NCI-H446 (cell line): ENCODE data around the gene TKT.
"Not testable (repeated sequence)": the region's sequence is repeated elsewhere in the genome, so short reads cannot be mapped to it uniquely, and the experiment has no call there.

Experiments used
- DNase-seq, 2 experiments: peaks; one replicate each; lab custom pipeline; 2025; lab: John Stamatoyannopoulos, UW

The TKT gene, protein sequence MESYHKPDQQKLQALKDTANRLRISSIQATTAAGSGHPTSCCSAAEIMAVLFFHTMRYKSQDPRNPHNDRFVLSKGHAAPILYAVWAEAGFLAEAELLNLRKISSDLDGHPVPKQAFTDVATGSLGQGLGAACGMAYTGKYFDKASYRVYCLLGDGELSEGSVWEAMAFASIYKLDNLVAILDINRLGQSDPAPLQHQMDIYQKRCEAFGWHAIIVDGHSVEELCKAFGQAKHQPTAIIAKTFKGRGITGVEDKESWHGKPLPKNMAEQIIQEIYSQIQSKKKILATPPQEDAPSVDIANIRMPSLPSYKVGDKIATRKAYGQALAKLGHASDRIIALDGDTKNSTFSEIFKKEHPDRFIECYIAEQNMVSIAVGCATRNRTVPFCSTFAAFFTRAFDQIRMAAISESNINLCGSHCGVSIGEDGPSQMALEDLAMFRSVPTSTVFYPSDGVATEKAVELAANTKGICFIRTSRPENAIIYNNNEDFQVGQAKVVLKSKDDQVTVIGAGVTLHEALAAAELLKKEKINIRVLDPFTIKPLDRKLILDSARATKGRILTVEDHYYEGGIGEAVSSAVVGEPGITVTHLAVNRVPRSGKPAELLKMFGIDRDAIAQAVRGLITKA

DNA sequence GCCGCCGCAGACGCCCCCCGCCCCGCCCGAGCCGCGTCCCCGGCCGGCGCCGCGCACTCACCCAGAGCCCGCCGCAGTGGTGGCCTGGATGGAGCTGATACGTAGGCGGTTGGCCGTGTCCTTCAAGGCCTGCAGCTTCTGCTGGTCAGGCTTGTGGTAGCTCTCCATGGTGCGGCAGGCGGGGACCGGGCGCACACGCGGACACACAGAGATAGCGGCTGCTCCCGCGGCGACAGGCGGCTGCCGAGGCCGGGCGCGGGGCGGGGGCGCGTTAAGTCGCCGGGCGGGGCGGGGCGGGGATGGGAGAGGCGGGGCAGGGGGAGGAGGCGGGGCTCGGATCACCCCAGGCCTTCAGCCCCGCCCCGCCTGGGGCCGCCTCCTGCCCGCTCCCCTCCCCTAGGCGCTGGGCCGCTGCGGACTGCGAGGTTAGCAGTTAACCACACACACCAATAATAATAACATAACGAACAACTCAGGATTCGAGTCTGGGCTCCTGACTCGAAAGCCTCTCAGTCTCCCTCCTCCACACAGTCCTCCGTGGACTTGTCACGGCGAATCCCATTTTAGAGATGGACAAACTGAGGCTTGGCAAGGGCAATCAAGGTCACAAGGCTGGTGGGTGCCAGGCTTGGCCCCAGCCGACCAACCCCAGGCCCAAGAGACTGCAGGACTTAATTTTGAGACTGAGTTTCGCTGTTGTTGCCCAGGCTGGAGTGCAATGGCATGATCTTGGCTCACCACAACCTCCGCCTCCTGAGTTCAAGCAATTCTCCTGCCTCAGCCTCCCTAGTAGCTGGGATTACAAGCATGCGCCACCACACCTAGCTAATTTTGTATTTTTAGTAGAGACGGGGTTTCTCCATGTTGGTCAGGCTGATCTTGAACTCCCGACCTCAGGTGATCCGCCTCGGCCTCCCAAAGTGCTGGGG, at the start of gene TKT:
TSS of gene TKT (minus strand) at position 248 of the 929 bp plus-strand sequence. CDS start at position 168, 80 bp downstream.
- peak in 1 of 2 experiments; percentile 67 for DNase-seq

DNA sequence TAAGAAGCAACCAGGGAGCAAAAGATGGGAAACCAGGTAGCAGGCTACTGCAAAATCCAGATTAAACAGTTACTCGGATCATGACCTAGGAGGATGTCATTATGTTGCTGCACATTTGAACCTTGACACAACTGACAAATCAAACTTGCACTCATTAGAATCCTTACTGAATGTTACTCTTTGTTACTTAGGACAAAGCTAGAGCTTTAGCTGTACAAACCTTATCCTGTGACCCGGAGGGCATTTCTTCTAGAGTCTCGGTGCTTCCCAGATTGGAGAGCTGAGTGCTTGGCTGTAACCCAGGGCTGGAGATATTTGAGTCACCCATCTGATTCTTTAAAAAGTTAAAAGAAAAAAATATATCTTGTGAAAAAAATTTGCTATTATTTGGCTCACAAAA, 48.1 kb upstream of the TKT start:
- DNase-seq: no peak

DNA sequence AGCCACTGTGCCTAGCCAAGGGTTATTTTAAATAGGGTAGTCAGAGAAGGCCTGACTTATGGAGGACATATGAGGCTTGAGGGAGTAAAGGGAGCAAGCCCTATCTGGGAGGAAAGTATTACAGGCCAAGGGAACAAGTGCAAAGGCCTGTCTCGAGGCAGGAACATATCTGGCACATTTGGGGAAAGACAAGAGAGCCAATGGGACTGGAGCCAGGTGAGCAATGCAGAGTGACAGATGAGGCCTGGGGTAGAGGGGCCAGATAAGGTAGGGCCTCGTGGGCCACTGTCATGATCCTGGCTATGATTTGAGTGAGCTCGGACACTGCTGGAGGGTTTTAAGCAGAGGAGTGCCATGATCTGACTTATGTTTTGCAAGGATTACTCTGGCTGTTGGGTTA, 47.7 kb upstream of the TKT start:
- DNase-seq: no peak

DNA sequence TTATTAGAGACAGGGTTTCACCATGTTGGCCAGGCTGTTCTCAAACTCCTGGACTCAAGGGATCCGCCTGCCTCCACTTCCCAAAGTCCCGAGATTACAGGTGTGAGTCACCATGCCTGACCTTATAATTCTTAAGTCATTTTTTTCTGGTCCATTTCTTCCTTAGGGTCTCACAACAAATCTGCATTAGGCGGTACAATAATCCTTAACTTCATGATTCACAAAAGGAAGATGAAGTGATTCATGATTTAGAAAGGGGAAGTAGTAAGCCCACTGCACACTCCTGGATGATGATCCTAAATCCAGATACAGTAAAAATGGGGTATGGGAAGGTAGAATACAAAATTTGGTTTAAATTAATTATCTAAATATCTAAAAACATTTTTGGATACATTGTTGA, 45.0 kb upstream of the TKT start:
- no peak for DNase-seq

DNA sequence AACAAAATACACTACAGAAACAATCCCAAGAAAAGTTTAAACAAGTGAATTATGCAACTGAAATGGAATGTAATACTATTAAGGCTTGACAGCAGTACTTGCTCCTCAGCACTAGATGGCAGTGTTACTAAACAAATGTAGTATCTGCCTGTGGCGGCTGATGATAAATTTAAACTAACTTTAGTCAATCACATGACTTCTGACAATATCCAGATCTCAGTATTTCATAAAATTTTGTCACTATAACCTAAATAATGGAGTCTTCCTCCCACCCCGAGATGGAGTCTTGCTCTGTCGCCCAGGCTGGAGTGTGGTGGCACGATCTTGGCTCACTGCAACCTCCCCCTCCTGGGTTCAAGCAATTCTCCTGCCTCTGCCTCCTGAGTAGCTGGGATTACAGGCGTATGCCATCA, 43.8 kb upstream of the TKT start:
- peak in 1 of 2 experiments; percentile 38 for DNase-seq

DNA sequence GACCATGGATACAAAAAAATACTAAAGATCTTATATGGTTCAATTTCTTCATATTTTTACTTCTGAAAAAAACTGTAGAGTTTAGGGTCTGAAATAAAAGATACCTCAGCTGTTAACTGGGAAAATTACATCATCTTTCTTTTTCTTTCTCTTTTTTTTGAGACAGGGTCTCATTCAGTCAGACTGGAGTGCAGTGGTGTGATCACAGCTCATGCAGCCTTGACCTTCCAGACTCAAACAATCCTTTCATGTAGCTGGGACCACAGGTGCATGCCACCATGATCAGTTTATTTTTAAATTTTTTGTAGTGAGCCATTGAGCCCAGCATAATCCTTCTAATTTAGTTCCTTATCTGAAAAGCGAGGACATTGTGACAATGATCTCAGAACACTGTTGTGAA, 39.6 kb upstream of the TKT start:
- DNase-seq: no peak

DNA sequence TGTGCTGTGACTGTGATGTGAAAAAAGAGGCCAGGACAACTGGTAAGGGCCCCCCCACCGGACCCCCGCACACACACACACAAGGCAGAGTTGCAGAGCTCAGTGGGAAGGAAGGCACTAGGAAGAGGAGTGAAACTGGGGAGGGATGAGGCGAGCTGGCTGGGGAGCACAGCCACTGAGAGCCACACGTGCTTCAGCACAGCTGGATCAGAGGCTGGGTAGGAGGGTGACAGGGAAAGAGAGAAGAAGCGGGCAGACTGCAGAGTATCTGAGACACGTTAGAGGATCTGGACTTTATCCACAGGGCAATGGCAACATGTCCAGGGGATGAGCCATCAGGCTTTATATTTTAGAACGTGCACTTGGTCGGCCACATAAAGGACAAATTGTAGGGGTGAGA, 38.0 kb upstream of the TKT start:
- DNase-seq: no peak

DNA sequence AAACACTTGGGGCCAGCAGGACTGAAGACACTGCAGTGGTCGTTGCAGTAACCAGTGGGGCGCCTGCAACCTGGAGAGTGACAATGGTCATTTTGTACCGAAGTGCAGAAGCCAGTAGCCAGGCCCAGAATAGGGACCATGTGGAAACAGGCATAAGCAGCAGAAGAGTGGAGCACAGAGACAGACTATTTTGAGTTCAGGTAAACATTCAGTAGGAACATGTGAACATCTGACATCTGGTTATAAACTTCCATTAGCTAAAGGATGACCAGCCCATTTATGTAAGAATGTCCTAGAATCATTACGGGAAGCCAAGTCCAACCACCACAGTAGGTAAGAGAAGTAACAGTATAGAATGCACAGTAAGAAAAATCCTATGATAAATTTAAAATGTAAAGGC, 32.4 kb upstream of the TKT start:
- DNase-seq: no peak

DNA sequence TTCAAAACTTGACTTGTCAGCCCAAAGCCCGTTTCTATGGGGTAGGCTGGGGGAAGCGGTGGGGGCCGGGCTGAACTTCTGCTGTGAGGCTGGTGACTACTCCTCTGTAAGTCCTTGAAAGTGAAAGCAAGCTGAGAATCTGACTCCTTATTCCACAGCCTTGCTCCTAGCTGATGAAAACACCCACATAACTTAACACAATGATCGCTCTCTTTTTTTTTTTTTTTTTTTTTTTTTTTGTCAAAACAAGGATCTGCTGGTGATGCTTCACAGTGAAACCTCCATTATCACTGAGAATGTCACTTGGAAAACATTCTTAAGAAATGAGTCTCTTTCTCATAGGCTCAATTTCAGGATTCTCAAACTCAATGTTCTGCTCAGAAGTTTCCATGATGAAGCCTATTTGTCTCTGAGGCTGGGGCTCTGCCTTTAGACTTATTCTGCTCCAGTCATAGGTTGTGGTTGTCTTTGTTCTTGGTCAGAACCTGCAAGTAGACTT, 31.4 kb upstream of the TKT start:
- no peak for DNase-seq

DNA sequence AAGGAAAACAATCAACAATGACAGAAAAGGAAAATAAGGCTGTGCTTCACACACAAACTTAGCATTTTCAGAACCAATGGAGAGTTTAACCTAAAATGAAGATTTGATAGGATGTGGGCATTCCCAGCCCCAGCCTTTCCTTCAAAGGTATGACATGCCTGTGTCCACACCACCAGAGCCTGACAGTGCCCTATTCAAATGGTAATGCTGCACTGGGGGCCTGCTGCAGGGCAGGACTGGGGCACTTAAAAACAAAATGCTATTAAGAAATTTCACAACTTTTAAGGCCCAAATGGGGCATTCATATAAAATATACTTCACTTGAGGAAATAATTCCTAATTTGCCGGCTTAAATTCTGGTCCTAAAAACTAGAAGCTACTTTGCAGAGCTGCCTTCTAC, 30.9 kb upstream of the TKT start:
- DNase-seq: no peak

DNA sequence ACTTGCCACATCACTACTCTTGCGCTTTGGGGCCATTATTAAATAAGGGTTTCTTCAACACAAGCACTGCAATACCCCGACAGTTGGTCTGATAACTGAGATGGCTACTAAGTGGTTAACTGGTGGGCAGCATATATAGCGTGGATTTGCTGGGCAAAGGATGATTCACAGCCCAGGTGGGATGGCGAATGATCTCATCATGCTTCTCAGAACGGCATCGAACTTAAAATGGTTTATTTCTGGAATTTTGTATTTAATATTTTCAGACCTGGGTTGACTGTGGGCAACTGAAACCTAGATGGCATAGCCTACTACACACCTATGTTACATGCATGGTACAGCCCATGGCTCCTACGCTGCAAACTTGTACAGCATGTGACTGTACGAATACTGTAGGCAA, 26.8 kb upstream of the TKT start:
- no peak for DNase-seq

DNA sequence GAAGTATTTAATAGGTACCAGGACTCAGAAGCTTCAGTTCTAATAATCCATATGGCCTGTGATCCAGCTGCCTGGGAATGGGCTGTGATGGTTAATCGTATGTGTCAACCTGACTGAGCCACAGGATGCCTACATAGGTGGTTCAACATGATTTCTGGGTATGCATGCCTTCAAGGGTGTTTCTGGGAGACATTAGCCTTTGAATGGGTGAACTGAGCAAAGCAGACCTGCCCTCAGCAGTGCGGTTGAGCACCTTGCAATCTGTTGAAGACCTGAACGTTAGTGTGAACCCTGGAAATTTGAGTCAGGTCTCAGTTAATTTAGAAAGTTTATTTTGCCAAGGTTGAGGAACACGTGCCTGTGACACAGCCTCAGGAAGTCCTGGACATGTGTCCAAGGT, 22.8 kb upstream of the TKT start:
- DNase-seq: no peak

DNA sequence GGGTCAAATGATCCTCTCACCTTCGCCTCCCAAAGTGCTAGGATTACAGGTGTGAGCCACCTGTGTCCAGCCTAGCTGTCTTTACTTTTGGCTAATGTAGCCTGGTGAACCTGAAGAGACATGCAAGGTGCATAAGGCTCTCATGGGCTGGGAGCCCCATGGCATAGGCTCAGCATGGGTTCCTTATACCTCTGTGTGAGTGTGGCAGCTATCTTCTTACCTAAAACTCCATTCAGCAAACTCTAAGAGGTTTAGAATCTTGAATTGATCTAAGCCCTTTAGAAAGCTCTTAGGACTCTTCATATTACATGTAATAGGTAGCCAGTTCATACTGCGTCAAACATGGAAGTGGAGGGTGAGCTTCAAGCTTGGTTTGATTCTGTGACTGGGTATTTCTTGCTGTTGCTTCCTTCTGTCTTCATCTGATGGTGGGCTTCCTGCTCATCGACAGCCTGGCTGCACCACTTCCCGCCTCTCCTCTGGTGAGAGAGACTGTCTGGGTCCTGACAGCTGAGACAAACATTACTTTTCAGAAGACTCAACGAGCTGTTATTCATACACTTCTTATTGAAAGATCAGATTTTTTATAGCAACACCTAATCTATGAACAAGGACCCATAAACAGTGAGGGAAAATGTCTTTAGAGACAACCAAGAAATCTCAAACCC, 19.2 kb upstream of the TKT start:
- DNase-seq: no peak

DNA sequence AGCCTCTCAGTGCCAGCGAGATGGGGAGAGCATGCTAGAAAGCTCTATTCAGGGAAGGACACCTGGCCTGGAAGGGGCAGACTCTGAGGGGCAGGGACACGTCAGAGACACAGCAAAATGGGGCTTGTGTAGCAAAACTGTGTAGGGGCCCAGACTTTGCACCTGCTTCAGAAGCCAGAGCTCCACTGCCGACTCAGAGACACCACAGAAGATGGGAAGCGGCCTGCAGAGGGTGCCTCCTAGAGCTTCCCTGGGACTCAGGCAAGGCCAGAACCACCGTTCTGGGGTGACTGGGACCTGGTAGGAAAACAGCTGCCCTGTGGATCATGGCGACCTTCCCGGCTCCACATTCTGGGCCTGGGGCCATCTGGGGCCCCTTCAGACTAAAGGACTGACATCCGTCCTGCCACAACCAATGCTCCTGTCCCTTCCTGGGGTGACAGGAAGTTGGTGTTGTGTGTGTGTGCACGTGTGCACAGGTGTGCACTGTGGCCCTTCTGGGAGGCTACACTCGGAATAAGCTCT, 17.4 kb upstream of the TKT start:
- DNase-seq: no peak

DNA sequence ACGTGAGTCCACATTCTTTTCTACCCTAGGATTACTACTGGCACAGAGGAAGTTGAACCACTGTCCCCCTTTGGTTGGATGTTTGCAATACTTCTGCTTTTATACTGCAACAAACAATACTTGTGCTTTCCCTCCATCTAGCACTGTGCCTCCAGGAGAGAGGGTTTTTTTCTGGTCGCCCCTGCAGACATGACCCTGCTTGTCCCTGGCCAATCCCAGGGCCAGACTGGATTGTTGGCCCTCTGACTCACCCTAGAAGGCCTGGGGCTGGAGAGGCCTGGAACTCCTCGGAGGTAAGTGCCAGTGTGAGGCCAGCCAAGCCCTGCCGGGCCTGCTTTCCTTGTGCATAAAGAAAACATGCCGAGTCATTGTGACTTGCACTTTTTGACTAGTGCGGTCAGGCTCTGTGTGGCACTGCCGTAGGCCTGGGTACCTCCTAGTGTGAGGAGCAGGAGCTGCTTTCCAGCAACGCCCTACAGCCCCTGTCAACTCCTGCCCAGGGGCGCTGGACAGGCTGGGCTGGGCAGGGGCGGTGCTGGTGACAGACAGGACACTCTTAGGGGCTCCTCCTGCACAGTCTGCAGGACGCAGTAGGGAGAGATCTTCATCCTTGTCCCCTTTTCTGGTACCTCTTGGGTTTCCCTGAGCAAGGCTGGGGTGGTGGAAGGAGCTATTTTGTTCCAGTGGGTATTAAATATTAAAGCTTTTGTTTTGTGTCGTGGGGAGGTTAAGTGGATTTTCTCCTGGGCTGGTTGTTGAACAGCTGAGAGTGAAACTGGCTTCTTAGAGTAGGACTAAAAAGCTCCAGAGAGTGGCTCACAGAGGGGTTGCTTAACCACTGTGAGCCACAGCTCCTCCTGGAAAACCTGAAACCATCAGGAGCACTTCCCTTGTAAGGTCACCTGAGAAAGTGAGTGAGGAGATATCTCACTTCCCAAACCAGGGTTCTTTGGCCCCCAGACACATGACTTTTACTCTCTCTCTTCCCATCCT, 14.4 kb upstream of the TKT start:
- peak in 1 of 2 experiments; percentile 60 for DNase-seq

DNA sequence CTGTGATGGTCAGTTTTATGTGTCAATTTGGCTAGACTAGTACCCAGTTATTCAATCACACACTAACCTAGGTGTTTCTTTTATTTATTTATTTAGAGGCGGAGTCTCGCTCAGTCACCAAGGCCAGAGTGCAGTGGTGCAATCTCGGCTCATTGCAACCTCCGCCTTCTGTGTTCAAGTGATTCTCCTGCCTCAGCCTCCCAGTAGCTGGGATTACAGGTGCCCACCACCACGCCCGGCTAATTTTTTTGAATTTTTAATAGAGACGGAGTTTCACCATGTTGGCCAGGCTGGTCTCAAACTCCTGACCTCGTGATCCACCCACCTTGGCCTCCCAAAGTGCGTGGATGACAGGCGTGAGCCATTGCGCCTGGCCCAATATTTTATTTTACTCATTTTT, 13.4 kb upstream of the TKT start:
- not testable (repeated sequence) for DNase-seq

DNA sequence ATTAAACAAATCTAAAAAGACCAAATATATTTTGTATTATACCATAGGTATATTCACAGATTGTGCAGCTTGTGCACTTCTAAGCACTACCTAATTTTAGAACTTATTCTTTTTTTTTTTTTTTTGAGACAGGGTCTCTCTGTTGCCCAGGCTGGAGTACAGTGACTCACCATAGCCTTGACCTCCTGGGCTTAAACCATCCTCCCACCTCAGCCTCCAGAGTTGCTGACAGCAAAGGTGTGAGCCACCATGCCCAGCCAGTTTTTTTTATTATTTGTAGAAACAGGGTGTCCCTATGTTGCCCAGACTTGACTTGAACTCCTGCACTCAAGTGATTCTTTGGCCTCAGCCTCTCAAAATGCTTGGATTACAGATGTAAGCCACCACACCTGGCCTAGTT, 11.9 kb upstream of the TKT start:
- no peak for DNase-seq

DNA sequence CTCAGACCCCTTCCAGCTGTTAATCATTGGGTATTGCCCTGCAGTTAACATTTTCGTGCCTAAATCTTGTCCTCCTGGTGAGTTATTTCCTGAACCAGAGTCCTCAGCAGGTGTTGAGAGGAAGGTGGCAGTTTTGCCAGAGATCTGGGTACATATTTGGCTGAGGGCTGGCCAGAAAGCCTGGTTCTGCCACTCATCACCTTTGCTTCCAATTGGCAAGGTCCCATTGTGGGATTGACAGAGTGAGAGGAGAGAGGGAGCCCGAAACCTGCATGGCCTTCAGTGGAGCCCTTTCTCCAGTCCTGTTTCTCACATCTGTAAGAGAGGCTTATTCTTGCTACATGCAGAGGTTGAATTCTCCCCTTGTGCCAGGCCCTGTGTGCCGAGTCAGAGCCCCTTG, 8.9 kb upstream of the TKT start:
- DNase-seq: no peak

DNA sequence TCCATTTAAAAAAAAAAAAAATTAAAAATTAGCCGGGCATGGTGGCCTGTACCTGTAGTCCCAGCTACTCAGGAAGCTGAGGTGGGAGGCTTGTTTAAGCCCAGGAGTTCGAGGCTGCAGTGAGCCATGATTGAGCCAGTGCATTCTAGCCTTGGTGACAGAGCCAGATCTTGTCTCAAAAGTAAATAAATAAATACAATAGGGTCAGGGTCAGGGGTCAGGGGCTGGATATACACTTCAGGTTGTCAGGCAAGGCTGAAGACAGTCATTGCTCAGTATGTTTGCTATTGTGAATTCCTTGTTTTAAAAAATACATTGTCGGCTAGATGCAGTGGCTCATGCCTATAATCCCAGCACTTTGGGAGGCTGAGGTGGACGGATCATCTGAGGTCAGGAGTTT, 8.1 kb upstream of the TKT start:
- DNase-seq: no peak

DNA sequence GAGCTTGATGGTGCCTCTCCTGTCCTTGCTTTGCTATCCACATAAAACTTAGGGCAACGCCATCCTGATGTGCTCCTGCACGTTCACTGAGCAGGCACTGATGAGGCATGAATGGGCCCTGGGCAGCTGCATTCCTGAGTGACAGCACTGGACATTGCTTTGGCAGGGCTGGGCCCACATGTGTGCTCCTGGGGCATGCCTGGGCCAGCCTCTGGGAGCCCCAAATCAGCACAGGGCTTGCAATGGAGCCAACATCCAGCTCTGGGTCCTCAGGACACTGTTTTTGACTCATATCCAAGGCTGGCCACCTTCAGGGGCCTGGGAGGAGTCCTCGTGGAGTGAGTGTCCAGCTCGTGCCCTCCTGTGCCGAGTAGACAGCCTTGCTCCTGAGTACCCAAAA, 5.9 kb upstream of the TKT start:
- no peak for DNase-seq
